Ecto neural progenitor cell (in vitro differentiated cells): ENCODE measurements around the gene URGCP.

ENCODE experiments used
- DNase-seq: peaks from one replicate; pipeline ENCODE4 v3.0.0-alpha.2; 2018; ENCODE audit warnings: low spot score

Gene URGCP, protein sequence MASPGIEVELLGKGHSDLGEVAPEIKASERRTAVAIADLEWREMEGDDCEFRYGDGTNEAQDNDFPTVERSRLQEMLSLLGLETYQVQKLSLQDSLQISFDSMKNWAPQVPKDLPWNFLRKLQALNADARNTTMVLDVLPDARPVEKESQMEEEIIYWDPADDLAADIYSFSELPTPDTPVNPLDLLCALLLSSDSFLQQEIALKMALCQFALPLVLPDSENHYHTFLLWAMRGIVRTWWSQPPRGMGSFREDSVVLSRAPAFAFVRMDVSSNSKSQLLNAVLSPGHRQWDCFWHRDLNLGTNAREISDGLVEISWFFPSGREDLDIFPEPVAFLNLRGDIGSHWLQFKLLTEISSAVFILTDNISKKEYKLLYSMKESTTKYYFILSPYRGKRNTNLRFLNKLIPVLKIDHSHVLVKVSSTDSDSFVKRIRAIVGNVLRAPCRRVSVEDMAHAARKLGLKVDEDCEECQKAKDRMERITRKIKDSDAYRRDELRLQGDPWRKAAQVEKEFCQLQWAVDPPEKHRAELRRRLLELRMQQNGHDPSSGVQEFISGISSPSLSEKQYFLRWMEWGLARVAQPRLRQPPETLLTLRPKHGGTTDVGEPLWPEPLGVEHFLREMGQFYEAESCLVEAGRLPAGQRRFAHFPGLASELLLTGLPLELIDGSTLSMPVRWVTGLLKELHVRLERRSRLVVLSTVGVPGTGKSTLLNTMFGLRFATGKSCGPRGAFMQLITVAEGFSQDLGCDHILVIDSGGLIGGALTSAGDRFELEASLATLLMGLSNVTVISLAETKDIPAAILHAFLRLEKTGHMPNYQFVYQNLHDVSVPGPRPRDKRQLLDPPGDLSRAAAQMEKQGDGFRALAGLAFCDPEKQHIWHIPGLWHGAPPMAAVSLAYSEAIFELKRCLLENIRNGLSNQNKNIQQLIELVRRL

DNA sequence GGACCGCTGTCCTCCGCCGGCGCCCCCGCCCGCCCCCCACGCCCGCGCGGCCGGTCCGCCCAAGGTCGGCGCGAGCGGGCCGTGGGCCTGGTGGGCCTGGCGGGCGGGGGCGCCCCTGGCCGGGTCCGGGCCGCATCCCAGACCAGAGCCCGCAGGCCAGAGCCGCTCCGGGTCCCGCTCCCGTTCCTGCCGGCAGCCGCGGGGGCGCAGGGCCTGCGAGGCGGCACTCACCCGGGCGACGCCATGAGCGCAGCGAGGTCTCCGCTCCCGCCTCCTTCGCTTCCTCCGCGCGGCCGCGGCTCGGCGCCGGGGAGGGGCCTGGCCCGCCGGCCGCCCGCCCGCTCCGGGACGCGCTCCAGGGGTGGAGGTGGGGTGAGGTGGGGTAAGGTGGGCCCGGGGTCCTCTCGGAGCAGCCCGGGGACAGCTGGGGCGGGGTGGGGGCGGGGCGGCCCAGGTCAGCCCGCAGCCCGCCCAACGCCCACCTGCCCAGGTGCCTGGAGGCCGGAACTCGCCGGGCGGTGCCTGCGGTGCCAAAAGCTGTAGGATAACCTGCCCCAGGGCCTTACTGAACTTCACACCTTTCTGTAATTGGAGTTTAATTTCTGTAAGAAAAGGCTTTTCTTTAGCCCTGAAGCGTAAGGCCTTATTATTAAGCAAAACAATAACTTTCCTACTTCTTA is at the start of gene URGCP:
TSS of gene URGCP (minus strand) at position 266 of the 680 bp plus-strand sequence. CDS start at position 245, 21 bp downstream.
- peak; percentile 74 for DNase-seq

DNA sequence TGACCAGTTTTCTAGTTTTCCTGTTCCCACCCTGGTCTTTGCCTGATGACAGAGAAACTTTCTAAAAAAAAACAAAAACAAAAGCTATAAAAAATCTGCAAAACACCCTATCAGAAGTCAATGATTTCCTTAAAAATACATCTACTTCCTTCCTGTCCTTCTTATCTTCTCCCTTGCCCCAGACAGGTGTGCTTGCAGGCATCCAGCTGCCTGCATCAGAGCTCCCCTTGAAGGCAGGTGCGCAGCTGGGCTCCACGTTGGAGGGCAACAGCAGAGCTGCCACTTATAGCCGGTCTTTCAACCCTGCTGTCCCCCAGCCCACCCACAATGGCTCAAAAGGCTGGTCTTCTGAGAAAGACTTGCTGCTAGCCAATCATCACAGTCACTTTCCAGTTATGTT is 49.6 kb upstream of the URGCP start:
- no peak for DNase-seq

GRCh38 chr7:43954524-43955228 is 48.3 kb upstream of the URGCP start:
- DNase-seq = no peak

GRCh38 chr7:43953071-43953470 is 46.7 kb upstream of the URGCP start:
- no peak for DNase-seq

DNA sequence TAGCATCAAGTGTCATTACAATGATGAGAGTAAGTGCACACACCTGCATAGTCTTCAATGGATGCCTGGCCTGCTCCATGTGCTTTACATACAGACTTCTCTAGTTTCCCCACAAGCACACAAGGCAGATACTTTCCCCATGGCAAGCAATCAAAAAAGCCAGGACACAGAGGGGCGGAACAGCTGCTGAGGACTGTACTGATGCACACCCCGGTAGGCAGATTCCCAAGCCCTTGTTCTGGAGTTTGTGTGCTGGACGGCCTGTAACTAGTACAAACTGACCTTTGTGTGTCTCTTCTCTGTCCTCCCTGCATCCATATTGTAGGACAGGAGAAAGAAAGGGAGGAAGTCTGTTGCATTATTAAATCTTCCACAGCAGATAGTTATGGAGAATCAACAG is 45.6 kb upstream of the URGCP start:
- no peak for DNase-seq

GRCh38 chr7:43944286-43944685 is 37.9 kb upstream of the URGCP start:
- DNase-seq = no peak

DNA sequence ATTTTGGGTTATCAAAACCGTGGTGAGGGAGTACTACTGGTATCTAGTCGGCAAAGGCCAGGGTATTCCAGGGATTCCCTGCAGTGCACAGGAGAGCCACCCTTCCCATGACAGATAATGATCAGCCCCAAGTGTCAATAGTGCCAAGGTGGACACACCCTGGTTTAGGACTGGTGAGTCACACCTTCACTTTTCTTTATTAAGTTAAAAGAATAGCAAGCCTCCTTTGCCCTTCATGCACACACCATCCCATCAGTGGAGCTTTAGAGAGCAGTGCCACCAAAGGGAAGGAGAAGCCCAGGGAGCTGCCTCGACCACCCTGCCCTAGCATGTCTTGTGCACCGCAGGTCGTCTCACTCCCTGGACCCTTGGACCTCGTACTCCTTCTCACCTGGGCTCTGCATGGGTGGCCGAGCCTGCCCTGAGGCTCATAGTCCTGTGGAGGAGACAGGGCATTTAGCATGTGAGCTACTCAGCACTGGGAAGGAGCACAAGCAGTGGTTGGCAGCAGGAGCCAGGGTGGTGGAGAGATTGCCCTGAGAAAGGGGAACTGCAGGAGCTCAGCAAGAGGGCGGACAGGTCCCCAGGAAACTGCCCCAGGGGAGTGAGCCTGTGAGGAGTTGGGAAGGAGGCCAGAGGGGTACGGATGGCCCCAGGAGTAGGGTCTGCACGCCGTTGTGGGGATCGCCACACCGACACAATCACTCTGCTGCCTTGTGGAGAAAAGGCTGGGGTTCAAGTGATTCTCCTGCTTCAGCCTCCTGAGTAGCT is 37.2 kb upstream of the URGCP start:
- no peak for DNase-seq

GRCh38 chr7:43942997-43943396 is 36.6 kb upstream of the URGCP start:
- no peak for DNase-seq

DNA sequence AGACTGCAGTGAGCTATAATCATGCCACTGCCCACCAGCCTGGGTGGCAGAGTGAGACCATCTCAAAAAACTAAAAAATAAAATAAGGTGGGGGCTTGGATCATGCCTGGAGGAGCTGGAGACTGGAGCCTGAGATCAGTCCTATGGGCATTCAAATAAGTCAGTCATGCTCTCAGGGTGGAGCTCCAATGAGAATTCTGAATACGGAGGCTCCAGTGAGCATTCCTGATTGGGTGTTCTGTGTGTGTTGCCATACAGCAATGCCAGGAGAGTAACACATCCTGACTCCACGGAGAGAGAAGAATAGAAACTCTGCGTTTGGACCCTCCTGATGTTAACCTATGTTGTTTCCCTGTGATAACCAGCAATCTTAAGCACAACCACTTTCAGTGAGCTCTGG is 35.9 kb upstream of the URGCP start:
- no peak for DNase-seq

GRCh38 chr7:43938892-43939482 is 32.6 kb upstream of the URGCP start:
- DNase-seq = no peak

DNA sequence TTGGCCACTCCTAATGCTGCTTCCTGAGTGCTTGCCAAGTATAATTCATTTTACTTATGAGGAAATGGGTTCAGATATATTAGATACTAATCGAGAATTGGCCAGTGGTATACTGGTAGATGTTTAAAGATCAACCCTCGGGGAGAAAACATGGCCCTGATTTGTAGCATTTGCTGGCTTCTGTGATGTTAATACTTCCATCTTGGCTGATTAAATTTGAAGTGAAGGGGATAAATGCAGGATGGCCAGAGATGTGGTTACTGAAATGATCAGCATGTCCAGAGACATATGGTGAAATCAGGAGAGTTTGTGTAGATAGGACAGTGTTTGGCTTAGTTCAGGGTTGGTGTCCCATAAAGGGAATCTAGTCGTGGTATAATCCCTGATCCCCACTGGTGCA is 31.0 kb upstream of the URGCP start:
- no peak for DNase-seq

- DNase-seq = no peak
These were observed 27.6 kb upstream of the URGCP start for GRCh38 chr7:43933902-43934560.

DNA sequence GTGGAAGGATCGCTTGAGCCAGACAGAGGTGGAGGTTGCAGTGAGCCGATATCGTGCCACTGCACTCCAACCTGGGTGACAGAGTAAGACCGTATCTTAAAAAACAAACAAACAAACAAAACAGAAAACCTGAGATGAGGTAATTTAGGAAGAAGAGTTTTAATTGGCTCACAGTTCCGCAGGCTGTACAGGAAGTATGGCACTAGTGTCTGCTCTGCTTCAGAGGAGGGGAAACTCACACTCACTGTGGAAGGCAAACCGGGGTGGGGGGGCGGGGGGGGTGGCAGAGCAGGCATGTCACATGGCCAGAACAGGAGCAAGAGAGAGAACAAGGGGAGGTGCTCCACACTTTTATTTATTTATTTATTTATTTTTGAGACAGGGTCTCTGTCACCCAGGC is 24.9 kb upstream of the URGCP start:
- DNase-seq = no peak

- no peak for DNase-seq
These were observed 23.4 kb upstream of the URGCP start for GRCh38 chr7:43929529-43930457.

- DNase-seq = no peak
These were observed 21.4 kb upstream of the URGCP start for GRCh38 chr7:43927810-43928209.

GRCh38 chr7:43926798-43927123 is 20.4 kb upstream of the URGCP start:
- no peak for DNase-seq

- peak; percentile 84 for DNase-seq
These were observed 19.8 kb upstream of the URGCP start, which contains the start of gene UBE2D4 for GRCh38 chr7:43925984-43926797. Gene UBE2D4, plus strand, starts transcription at chr7:43926436. Its CDS starts 97 bp downstream, at chr7:43926533.

DNA sequence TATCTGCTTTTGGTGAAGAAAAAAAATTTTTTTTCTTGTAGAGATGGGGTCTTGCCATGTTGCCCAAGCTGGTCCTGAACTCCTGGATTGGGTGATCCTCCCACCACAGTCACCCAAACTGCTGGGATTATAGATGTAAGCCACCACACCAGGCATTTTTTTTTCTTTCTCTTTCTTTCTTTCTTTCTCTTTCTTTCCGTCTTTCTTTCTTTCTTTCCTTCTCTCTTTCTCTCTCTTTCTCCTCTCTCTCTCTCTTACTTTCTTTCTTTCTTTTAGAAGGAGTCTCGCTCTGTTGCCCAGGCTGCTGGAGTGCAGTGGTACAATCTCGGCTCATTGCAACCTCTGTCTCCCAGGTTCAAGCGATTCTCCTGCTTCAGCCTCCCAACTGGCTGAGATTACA is 16.3 kb upstream of the URGCP start:
- DNase-seq = no peak
